Neural progenitor cell (in vitro differentiated cells): ENCODE measurements around the gene SYDE2.

ENCODE experiments used
- CTCF ChIP-seq: fragments of 200-600 bp; sonication (generic); IDR thresholded peaks from 2 replicates; pipeline ENCODE4 v1.5.1; 2017; ENCODE audit warnings: antibody characterized with exemption, mild to moderate bottlenecking
- EZH2 ChIP-seq: fragments of 200-600 bp; sonication (generic); IDR thresholded peaks from 2 replicates; pipeline ENCODE4 v1.6.1; 2017; ENCODE audit warnings: antibody characterized with exemption, mild to moderate bottlenecking, moderate library complexity
- EZH2phosphoT487 ChIP-seq: fragments of 200-600 bp; sonication (generic); IDR thresholded peaks from 2 replicates; pipeline ENCODE4 v1.6.1; 2017; ENCODE audit warnings: antibody characterized with exemption

- no peak for TF ChIP-seq CTCF
- TF ChIP-seq EZH2: no peak
- TF ChIP-seq EZH2phosphoT487: no peak
Measured at GRCh38 chr1:85182700-85183099, 18.1 kb downstream of the SYDE2 start.
